ENCODE measurements around the gene ZBP1. TPM values are rescaled to one million over a fixed set of nuclear protein-coding genes. Genes with fewer than 3 reads are reported as not detected.

ZBP1 gene
- total RNA-seq, 1 donor from 2014 or later: not detected

GRCh38 chr20:57654998-57655808 is 35.0 kb upstream of the ZBP1 start:
- Mint-ChIP-seq H3K9me3 (ENCODE audit: low read depth) (no peaks in the 10 kb centered on the region), H3K27ac (no peak overlapping the region), H3K4me1 (ENCODE audit: low read depth) (peaks cover 10% of the 10 kb centered on the region), H3K27me3 (peaks cover 3% of the 10 kb centered on the region), H3K4me3 (ENCODE audit: low read depth) (no peak overlapping the region), H3K36me3 (ENCODE audit: insufficient read depth) (peaks cover 3% of the 10 kb centered on the region)
- TF ChIP-seq, protein P1, sequence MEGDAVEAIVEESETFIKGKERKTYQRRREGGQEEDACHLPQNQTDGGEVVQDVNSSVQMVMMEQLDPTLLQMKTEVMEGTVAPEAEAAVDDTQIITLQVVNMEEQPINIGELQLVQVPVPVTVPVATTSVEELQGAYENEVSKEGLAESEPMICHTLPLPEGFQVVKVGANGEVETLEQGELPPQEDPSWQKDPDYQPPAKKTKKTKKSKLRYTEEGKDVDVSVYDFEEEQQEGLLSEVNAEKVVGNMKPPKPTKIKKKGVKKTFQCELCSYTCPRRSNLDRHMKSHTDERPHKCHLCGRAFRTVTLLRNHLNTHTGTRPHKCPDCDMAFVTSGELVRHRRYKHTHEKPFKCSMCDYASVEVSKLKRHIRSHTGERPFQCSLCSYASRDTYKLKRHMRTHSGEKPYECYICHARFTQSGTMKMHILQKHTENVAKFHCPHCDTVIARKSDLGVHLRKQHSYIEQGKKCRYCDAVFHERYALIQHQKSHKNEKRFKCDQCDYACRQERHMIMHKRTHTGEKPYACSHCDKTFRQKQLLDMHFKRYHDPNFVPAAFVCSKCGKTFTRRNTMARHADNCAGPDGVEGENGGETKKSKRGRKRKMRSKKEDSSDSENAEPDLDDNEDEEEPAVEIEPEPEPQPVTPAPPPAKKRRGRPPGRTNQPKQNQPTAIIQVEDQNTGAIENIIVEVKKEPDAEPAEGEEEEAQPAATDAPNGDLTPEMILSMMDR (IDR thresholded peaks at IDR 0.05; ENCODE audit: unreplicated experiment): no peak
- no peak for DNase-seq (ENCODE audit: low spot score, unreplicated experiment)

- H3K4me3 Mint-ChIP-seq (ENCODE audit: low read depth): no peak overlapping the region
These were observed 34.3 kb upstream of the ZBP1 start for GRCh38 chr20:57654363-57654997.

GRCh38 chr20:57653910-57654309 is 33.7 kb upstream of the ZBP1 start:
- TF ChIP-seq, protein P1 (IDR thresholded peaks at IDR 0.05; ENCODE audit: unreplicated experiment): no peak
- no peaks in the 10 kb centered on the region for H3K9me3 Mint-ChIP-seq (ENCODE audit: low read depth)
- H3K27me3 Mint-ChIP-seq: peaks cover 3% of the 10 kb centered on the region
- no peak overlapping the region for H3K27ac Mint-ChIP-seq
- peaks cover 11% of the 10 kb centered on the region for H3K4me1 Mint-ChIP-seq (ENCODE audit: low read depth)
- no peak overlapping the region for H3K4me3 Mint-ChIP-seq (ENCODE audit: low read depth)
- H3K36me3 Mint-ChIP-seq (ENCODE audit: insufficient read depth): peaks cover 4% of the 10 kb centered on the region
- DNase-seq (ENCODE audit: low spot score, unreplicated experiment): no peak

More at GRCh38 chr20:57654363-57654997, 34.3 kb upstream of the ZBP1 start:
- peak; percentile 60 for DNase-seq (ENCODE audit: low spot score, unreplicated experiment)
- Mint-ChIP-seq H3K9me3 (ENCODE audit: low read depth) (no peaks in the 10 kb centered on the region), H3K27me3 (peaks cover 3% of the 10 kb centered on the region), H3K4me1 (ENCODE audit: low read depth) (peaks cover 11% of the 10 kb centered on the region), H3K27ac (no peak overlapping the region), H3K36me3 (ENCODE audit: insufficient read depth) (peaks cover 4% of the 10 kb centered on the region)
- TF ChIP-seq, protein P1 (IDR thresholded peaks at IDR 0.05; ENCODE audit: unreplicated experiment): peak; percentile 90

GRCh38 chr20:57653546-57653900 is 33.3 kb upstream of the ZBP1 start:
- Mint-ChIP-seq H3K27me3 (peaks cover 3% of the 10 kb centered on the region), H3K4me1 (ENCODE audit: low read depth) (peaks cover 11% of the 10 kb centered on the region), H3K27ac (no peak overlapping the region), H3K4me3 (ENCODE audit: low read depth) (no peak overlapping the region), H3K36me3 (ENCODE audit: insufficient read depth) (peaks cover 4% of the 10 kb centered on the region), H3K9me3 (ENCODE audit: low read depth) (no peaks in the 10 kb centered on the region)
- no peak for DNase-seq (ENCODE audit: low spot score, unreplicated experiment)
- TF ChIP-seq, protein P1 (IDR thresholded peaks at IDR 0.05; ENCODE audit: unreplicated experiment): no peak

- DNase-seq (ENCODE audit: low spot score, unreplicated experiment): no peak
- no peak overlapping the region for H3K27ac Mint-ChIP-seq
- no peak overlapping the region for H3K4me3 Mint-ChIP-seq (ENCODE audit: low read depth)
- H3K4me1 Mint-ChIP-seq (ENCODE audit: low read depth): peaks cover 11% of the 10 kb centered on the region
- TF ChIP-seq, protein P1 (IDR thresholded peaks at IDR 0.05; ENCODE audit: unreplicated experiment): no peak
- H3K9me3 Mint-ChIP-seq (ENCODE audit: low read depth): no peaks in the 10 kb centered on the region
- H3K36me3 Mint-ChIP-seq (ENCODE audit: insufficient read depth): peaks cover 6% of the 10 kb centered on the region
- peaks cover 6% of the 10 kb centered on the region for H3K27me3 Mint-ChIP-seq
These were observed 32.6 kb upstream of the ZBP1 start for GRCh38 chr20:57652606-57653545.

Measured in progenitor cell of endocrine pancreas (in vitro differentiated cells).